NOMO-1 (cell line): ENCODE measurements around the gene ZGPAT.
"Not testable (repeated sequence)": the region's sequence is repeated elsewhere in the genome, so short reads cannot be mapped to it uniquely, and the experiment has no call there.

Experiments used
- DNase-seq, 2 experiments: peaks; one replicate each; lab custom pipeline; 2025; ENCODE audit not compliant: unreplicated experiment in 2 of 2; lab: John Stamatoyannopoulos, UW

The ZGPAT gene

GRCh38 chr20:63707558-63708300, at the start of gene ZGPAT, which contains the start of gene ARFRP1:
Gene ZGPAT, plus strand, starts transcription at chr20:63708039. Its CDS starts 542 bp downstream, at chr20:63708581.
Gene ARFRP1, minus strand, starts transcription at chr20:63707976. Its CDS starts 885 bp downstream, at chr20:63707091.
- DNase-seq, result peak; percentile 86 to 92

- peak; percentile 33 to 42 for DNase-seq
Measured at GRCh38 chr20:63658749-63659187, 49.1 kb upstream of the ZGPAT start.

- DNase-seq, result no peak
Measured at GRCh38 chr20:63659370-63659769, 48.5 kb upstream of the ZGPAT start.

GRCh38 chr20:63660174-63660573, 47.7 kb upstream of the ZGPAT start:
- DNase-seq, result not testable (repeated sequence)

GRCh38 chr20:63660622-63661021, 47.2 kb upstream of the ZGPAT start:
- no peak for DNase-seq

- no peak for DNase-seq
Measured at GRCh38 chr20:63661108-63661507, 46.7 kb upstream of the ZGPAT start.

- DNase-seq, result no peak
Measured at GRCh38 chr20:63661959-63662812, 45.7 kb upstream of the ZGPAT start.

- no peak for DNase-seq
Measured at GRCh38 chr20:63662813-63663189, 45.0 kb upstream of the ZGPAT start.

GRCh38 chr20:63663332-63664066, 44.3 kb upstream of the ZGPAT start:
- no peak for DNase-seq

- DNase-seq, result no peak
Measured at GRCh38 chr20:63664143-63664851, 43.5 kb upstream of the ZGPAT start.

- DNase-seq, result no peak
Measured at GRCh38 chr20:63664861-63665594, 42.8 kb upstream of the ZGPAT start.

GRCh38 chr20:63665708-63666107, 42.1 kb upstream of the ZGPAT start:
- DNase-seq, result no peak

- no peak for DNase-seq
Measured at GRCh38 chr20:63667858-63668257, 40.0 kb upstream of the ZGPAT start.

- DNase-seq, result no peak
Measured at GRCh38 chr20:63668351-63668750, 39.5 kb upstream of the ZGPAT start.

GRCh38 chr20:63671695-63672094, 36.1 kb upstream of the ZGPAT start:
- DNase-seq, result not testable (repeated sequence)

- no peak for DNase-seq
Measured at GRCh38 chr20:63672666-63673065, 35.2 kb upstream of the ZGPAT start.

- no peak for DNase-seq
Measured at GRCh38 chr20:63673951-63674350, 33.9 kb upstream of the ZGPAT start.

GRCh38 chr20:63675681-63676368, 32.0 kb upstream of the ZGPAT start:
- DNase-seq, result no peak

GRCh38 chr20:63678071-63678470, 29.8 kb upstream of the ZGPAT start:
- DNase-seq, result no peak
